HCT116 (cell line): ENCODE data around the gene MOB2. TPM values are rescaled to one million over a fixed set of nuclear protein-coding genes. Genes with fewer than 3 reads are reported as not detected.

Source experiments
- ATAC-seq: fragments of 200-7000 bp; cut with Tn5 transposase; 2 replicates; pipeline ENCODE4 v1.9.1; 2020; ENCODE audit warnings: mild to moderate bottlenecking, moderate library complexity
- BruUV-seq: library from RNA; stranded (reverse); fragments of 400-500 nt; replicated peaks from 2 replicates; lab custom pipeline; 2021; lab: Mats Ljungman, UMichigan
- CTCF ChIA-PET: fragments of 300-600 bp; sonication (Branson Sonifier 250); formaldehyde crosslinking; loops from one replicate; lab custom pipeline; 2021; ENCODE audit warnings: antibody characterized with exemption; lab: Charles Lee
- POLR2A ChIA-PET: fragments of 300-600, 350-600 bp; sonication (Branson Sonifier 250); formaldehyde crosslinking; loops from one replicate; lab custom pipeline; 2021; ENCODE audit warnings: antibody characterized with exemption; lab: Charles Lee
- RAD21 ChIA-PET, 2 experiments: fragments of 300-600 bp; sonication (Branson Sonifier 250); formaldehyde crosslinking; loops; one replicate each; lab custom pipeline; 2023; ENCODE audit warnings: low total read pairs in 2 of 2; ENCODE audit not compliant: uncharacterized antibody in 2 of 2, unreplicated experiment in 2 of 2, low non-redundant PET in 1 of 2; lab: Charles Lee
- DNase-seq: peaks from one replicate; pipeline ENCODE4 v3.0.0-alpha.2; 2010; ENCODE audit warnings: low read depth, low spot score
- H2AFZ ChIP-seq: fragments of 200-600 bp; shearing (Covaris generic), sonication (generic); 2 replicates; pipeline ENCODE4 v1.6.1; 2017; ENCODE audit warnings: low read depth, mixed run types, mixed read lengths, antibody characterized with exemption, low read length; ENCODE audit not compliant: poor library complexity, severe bottlenecking
- H3K27ac ChIP-seq: 2 replicates; pipeline ENCODE4 v1.5.1; 2012; ENCODE audit warnings: low read depth, low read length
- H3K27me3 ChIP-seq: fragments of 200-600 bp; sonication (generic); 2 replicates; pipeline ENCODE4 v1.6.1; 2016; ENCODE audit warnings: mixed run types, low read length, mixed read lengths; ENCODE audit not compliant: insufficient read depth
- H3K36me3 ChIP-seq, 2 experiments: fragments of 200-500 bp in 1 of 2; fragments of 200-600 bp in 1 of 2; sonication (Bioruptor generic) in 1 of 2; sonication (generic) in 1 of 2; 2 replicates each; pipeline versions ENCODE4 v1.5.1 to v1.6.1; 2014 to 2016; ENCODE audit warnings: low read length in 2 of 2, inconsistent platforms in 1 of 2, mixed read lengths in 1 of 2, mixed run types in 1 of 2; ENCODE audit not compliant: insufficient read depth in 2 of 2, control insufficient read depth in 1 of 2
- H3K4me1 ChIP-seq, 2 experiments: fragments of 200-600 bp in 1 of 2; sonication (generic) in 1 of 2; 2 replicates each; pipeline versions ENCODE4 v1.5.1 to v1.6.1; 2012 to 2017; ENCODE audit warnings: low read length in 2 of 2, inconsistent platforms in 1 of 2, mild to moderate bottlenecking in 1 of 2, mixed read lengths in 1 of 2, mixed run types in 1 of 2, moderate library complexity in 1 of 2; ENCODE audit not compliant: insufficient read depth in 2 of 2, control insufficient read depth in 1 of 2
- H3K4me2 ChIP-seq: fragments of 200-600 bp; sonication (generic); 2 replicates; pipeline ENCODE4 v1.6.1; 2017; ENCODE audit warnings: mixed run types, low read length, mixed read lengths
- H3K4me3 ChIP-seq, 2 experiments: fragments of 200-600 bp in 1 of 2; sonication (generic) in 1 of 2; replicated peaks in 1 of 2; 2 replicates each; pipeline ENCODE4 v1.5.1; 2011 to 2016; ENCODE audit warnings: low read length in 2 of 2, control low read depth in 1 of 2, low read depth in 1 of 2, mild to moderate bottlenecking in 1 of 2, mixed read lengths in 1 of 2, mixed run types in 1 of 2
- H3K79me2 ChIP-seq: fragments of 200-600 bp; sonication (generic); 2 replicates; pipeline ENCODE4 v1.6.1; 2017; ENCODE audit warnings: mild to moderate bottlenecking, mixed run types, low read length, moderate library complexity, mixed read lengths; ENCODE audit not compliant: insufficient read depth
- H3K9ac ChIP-seq: fragments of 200-600 bp; sonication (generic); 2 replicates; pipeline ENCODE4 v1.6.1; 2016; ENCODE audit warnings: low read length, mixed read lengths
- H3K9me2 ChIP-seq: fragments of 200-600 bp; sonication (generic), shearing (Covaris generic); 2 replicates; pipeline ENCODE4 v1.6.1; 2017; ENCODE audit warnings: mixed run types, mild to moderate bottlenecking, moderate library complexity; ENCODE audit not compliant: insufficient read depth
- H3K9me3 ChIP-seq, 2 experiments: fragments of 200-500 bp in 1 of 2; fragments of 200-600 bp in 1 of 2; sonication (Bioruptor generic) in 1 of 2; sonication (generic) in 1 of 2; 2 replicates each; pipeline ENCODE4 v1.6.1; 2014 to 2017; ENCODE audit warnings: low read length in 2 of 2, mixed read lengths in 2 of 2, inconsistent platforms in 1 of 2, low read depth in 1 of 2, mild to moderate bottlenecking in 1 of 2, mixed run types in 1 of 2, moderate library complexity in 1 of 2; ENCODE audit not compliant: control insufficient read depth in 1 of 2, insufficient read depth in 1 of 2
- H4K20me1 ChIP-seq: fragments of 200-600 bp; sonication (generic), shearing (Covaris generic); 2 replicates; pipeline ENCODE4 v1.6.1; 2017; ENCODE audit warnings: mixed run types, mild to moderate bottlenecking, moderate library complexity; ENCODE audit not compliant: insufficient read depth
- ATF3 ChIP-seq: IDR thresholded peaks from 2 replicates; pipeline ENCODE4 v1.6.1; 2012
- CBX3 ChIP-seq: IDR thresholded peaks from 2 replicates; pipeline ENCODE4 v1.6.1; 2012; ENCODE audit warnings: low read depth
- EGR1 ChIP-seq: IDR thresholded peaks from 2 replicates; pipeline ENCODE4 v1.6.1; 2012; ENCODE audit warnings: low read depth
- ELF1 ChIP-seq: IDR thresholded peaks from 2 replicates; pipeline ENCODE4 v1.6.1; 2012; ENCODE audit warnings: low read depth, borderline replicate concordance
- EZH2 ChIP-seq: fragments of 200-600 bp; sonication (generic); IDR thresholded peaks from 2 replicates; pipeline ENCODE4 v1.6.1; 2017; ENCODE audit warnings: antibody characterized with exemption, mixed run types
- EZH2phosphoT487 ChIP-seq: fragments of 200-600 bp; IDR thresholded peaks from 2 replicates; pipeline ENCODE4 v1.6.1; 2018; ENCODE audit warnings: antibody characterized with exemption, borderline replicate concordance
- FOSL1 ChIP-seq: IDR thresholded peaks from 2 replicates; pipeline ENCODE4 v1.6.1; 2012; ENCODE audit warnings: low read depth
- JUND ChIP-seq: IDR thresholded peaks from 2 replicates; pipeline ENCODE4 v1.6.1; 2012
- MAX ChIP-seq: IDR thresholded peaks from 2 replicates; pipeline ENCODE4 v1.6.1; 2012
- POLR2A ChIP-seq: IDR thresholded peaks from 2 replicates; pipeline ENCODE4 v1.7.0; 2011; ENCODE audit warnings: borderline replicate concordance; ENCODE audit not compliant: insufficient read depth, insufficient read length; ENCODE audit errors: extremely low read depth
- POLR2AphosphoS5 ChIP-seq: IDR thresholded peaks from 2 replicates; pipeline ENCODE4 v1.6.1; 2011; ENCODE audit warnings: mild to moderate bottlenecking, low read depth, low read length, moderate library complexity
- SIN3A ChIP-seq: IDR thresholded peaks from 2 replicates; pipeline ENCODE4 v1.6.1; 2012; ENCODE audit warnings: low read depth
- SP1 ChIP-seq: IDR thresholded peaks from 2 replicates; pipeline ENCODE4 v1.6.1; 2012; ENCODE audit warnings: low read depth
- SRF ChIP-seq: IDR thresholded peaks from 2 replicates; pipeline ENCODE4 v1.6.1; 2012; ENCODE audit warnings: low read depth
- TCF7L2 ChIP-seq: IDR thresholded peaks from 2 replicates; pipeline ENCODE4 v1.7.0; 2011; ENCODE audit warnings: borderline replicate concordance, inconsistent platforms; ENCODE audit not compliant: insufficient read depth, insufficient read length; ENCODE audit errors: extremely low read depth
- YY1 ChIP-seq: IDR thresholded peaks from 2 replicates; pipeline ENCODE4 v1.6.1; 2011; ENCODE audit warnings: low read length, low read depth, moderate library complexity, mild to moderate bottlenecking; ENCODE audit not compliant: insufficient replicate concordance; ENCODE audit errors: extremely low read depth
- ZFX ChIP-seq: fragments of 450-650 bp; IDR thresholded peaks from 2 replicates; pipeline ENCODE4 v1.6.1; 2017
- intact Hi-C: fragments of 100-400 bp; cut with micrococcal nuclease; formaldehyde crosslinking; loops from 2 replicates; pipeline ENCODE4 v1.10.0; 2022
- total RNA-seq: library from RNA; stranded (reverse); gene quantifications from one replicate; pipeline ENCODE4 v1.2.1, GENCODE V29; 2021; ENCODE audit not compliant: unreplicated experiment
- TF ChIP-seq, protein P1 (sequence below): IDR thresholded peaks from 2 replicates; pipeline ENCODE4 v1.6.1; 2012; ENCODE audit warnings: low read depth
- TF ChIP-seq, protein P2 (sequence below): IDR thresholded peaks from 2 replicates; pipeline ENCODE4 v1.6.1; 2011; ENCODE audit warnings: mild to moderate bottlenecking, low read length, moderate library complexity; ENCODE audit not compliant: insufficient replicate concordance; ENCODE audit errors: extremely low read depth

The MOB2 gene
- total RNA-seq, 1 experiment from 2014 or later, result 25.7 TPM

DNA sequence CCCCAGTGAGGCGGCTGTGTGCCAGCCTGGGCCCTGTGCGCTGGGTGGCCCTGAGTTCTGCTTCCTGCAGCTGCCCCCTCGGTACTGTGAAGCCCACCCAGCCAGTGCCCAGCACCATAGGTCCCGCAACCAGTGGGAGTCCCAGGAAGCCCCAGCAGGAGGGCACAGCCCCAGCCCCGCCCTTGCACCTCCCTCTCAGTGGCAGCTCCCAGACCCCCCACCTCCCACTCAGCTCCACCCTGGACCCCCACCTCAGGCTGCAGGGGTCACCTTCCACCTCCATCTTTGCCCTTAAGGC, 30.9 kb downstream of the MOB2 start:
- Histone ChIP-seq H3K4me1 (peaks cover 3 to 7% of the 10 kb centered on the region in 2 experiments; a peak in 3 of 4 replicates), H3K36me3 (no peaks in the 10 kb centered on the region), H3K27me3 (no peaks in the 10 kb centered on the region), H3K9me3 (no peaks in the 10 kb centered on the region)
- CTCF ChIA-PET, result no interaction called here
- TF ChIP-seq JUND (no peak), EZH2 (no peak), SRF (no peak), TCF7L2 (no peak), SIN3A (no peak), ELF1 (no peak), MAX (no peak), CBX3 (no peak), SP1 (no peak), EZH2phosphoT487 (no peak), YY1 (no peak), POLR2A (no peak), FOSL1 (no peak), EGR1 (no peak), ATF3 (no peak), ZFX (no peak), POLR2AphosphoS5 (no peak)
- TF ChIP-seq, protein P1, sequence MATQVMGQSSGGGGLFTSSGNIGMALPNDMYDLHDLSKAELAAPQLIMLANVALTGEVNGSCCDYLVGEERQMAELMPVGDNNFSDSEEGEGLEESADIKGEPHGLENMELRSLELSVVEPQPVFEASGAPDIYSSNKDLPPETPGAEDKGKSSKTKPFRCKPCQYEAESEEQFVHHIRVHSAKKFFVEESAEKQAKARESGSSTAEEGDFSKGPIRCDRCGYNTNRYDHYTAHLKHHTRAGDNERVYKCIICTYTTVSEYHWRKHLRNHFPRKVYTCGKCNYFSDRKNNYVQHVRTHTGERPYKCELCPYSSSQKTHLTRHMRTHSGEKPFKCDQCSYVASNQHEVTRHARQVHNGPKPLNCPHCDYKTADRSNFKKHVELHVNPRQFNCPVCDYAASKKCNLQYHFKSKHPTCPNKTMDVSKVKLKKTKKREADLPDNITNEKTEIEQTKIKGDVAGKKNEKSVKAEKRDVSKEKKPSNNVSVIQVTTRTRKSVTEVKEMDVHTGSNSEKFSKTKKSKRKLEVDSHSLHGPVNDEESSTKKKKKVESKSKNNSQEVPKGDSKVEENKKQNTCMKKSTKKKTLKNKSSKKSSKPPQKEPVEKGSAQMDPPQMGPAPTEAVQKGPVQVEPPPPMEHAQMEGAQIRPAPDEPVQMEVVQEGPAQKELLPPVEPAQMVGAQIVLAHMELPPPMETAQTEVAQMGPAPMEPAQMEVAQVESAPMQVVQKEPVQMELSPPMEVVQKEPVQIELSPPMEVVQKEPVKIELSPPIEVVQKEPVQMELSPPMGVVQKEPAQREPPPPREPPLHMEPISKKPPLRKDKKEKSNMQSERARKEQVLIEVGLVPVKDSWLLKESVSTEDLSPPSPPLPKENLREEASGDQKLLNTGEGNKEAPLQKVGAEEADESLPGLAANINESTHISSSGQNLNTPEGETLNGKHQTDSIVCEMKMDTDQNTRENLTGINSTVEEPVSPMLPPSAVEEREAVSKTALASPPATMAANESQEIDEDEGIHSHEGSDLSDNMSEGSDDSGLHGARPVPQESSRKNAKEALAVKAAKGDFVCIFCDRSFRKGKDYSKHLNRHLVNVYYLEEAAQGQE, result no peak
- TF ChIP-seq, protein P2, sequence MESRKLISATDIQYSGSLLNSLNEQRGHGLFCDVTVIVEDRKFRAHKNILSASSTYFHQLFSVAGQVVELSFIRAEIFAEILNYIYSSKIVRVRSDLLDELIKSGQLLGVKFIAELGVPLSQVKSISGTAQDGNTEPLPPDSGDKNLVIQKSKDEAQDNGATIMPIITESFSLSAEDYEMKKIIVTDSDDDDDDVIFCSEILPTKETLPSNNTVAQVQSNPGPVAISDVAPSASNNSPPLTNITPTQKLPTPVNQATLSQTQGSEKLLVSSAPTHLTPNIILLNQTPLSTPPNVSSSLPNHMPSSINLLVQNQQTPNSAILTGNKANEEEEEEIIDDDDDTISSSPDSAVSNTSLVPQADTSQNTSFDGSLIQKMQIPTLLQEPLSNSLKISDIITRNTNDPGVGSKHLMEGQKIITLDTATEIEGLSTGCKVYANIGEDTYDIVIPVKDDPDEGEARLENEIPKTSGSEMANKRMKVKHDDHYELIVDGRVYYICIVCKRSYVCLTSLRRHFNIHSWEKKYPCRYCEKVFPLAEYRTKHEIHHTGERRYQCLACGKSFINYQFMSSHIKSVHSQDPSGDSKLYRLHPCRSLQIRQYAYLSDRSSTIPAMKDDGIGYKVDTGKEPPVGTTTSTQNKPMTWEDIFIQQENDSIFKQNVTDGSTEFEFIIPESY, result no peak
- TF ChIP-seq, all 23 proteins: peak for 0
- no peaks in the 10 kb centered on the region for H4K20me1 ChIP-seq
- H3K4me3 ChIP-seq, result no peak overlapping the region
- no peak overlapping the region for H3K4me2 ChIP-seq
- H2AFZ ChIP-seq, result no peak overlapping the region
- ATAC-seq, result no peak
- no TSS peak for BruUV-seq
- H3K27ac ChIP-seq, result no peak overlapping the region
- no peak overlapping the region for H3K9ac ChIP-seq
- ChIA-PET POLR2A (no interaction called here), RAD21 (no interaction called here)
- DNase-seq, result no peak
- no peaks in the 10 kb centered on the region for H3K79me2 ChIP-seq
- no peaks in the 10 kb centered on the region for H3K9me2 ChIP-seq
- intact Hi-C loops, result no loop called here
